Measurements from ENCODE around the gene GKN2.
"Not testable (repeated sequence)": the region's sequence is repeated elsewhere in the genome, so short reads cannot be mapped to it uniquely, and the experiment has no call there.

Gene GKN2

GRCh38 chr2:68955432-68955831 is 2.7 kb upstream of the GKN2 start:
- DNase-seq: not testable (repeated sequence)

- DNase-seq: no peak
These were observed 794 bp downstream of the GKN2 start for GRCh38 chr2:68951899-68952298.

- DNase-seq: no peak
These were observed 4.0 kb downstream of the GKN2 start for GRCh38 chr2:68948710-68949109.

- no peak for DNase-seq
These were observed 6.6 kb downstream of the GKN2 start for GRCh38 chr2:68946117-68946516.

- peak; percentile 61 for DNase-seq
These were observed 8.8 kb downstream of the GKN2 start for GRCh38 chr2:68943581-68944568.

- no peak for DNase-seq
These were observed 9.9 kb downstream of the GKN2 start for GRCh38 chr2:68942827-68943226.

GRCh38 chr2:68940369-68940768 is 12.3 kb downstream of the GKN2 start:
- no peak for DNase-seq

- no peak for DNase-seq
These were observed 12.7 kb downstream of the GKN2 start for GRCh38 chr2:68939962-68940361.

- DNase-seq: no peak
These were observed 13.8 kb downstream of the GKN2 start for GRCh38 chr2:68938938-68939337.

- DNase-seq: no peak
These were observed 15.2 kb downstream of the GKN2 start for GRCh38 chr2:68937346-68938055.

GRCh38 chr2:68936889-68937288 is 15.8 kb downstream of the GKN2 start:
- DNase-seq: no peak

- no peak for DNase-seq
These were observed 16.3 kb downstream of the GKN2 start for GRCh38 chr2:68936427-68936826.

GRCh38 chr2:68935471-68935870 is 17.2 kb downstream of the GKN2 start:
- no peak for DNase-seq

- DNase-seq: no peak
These were observed 18.7 kb downstream of the GKN2 start for GRCh38 chr2:68934021-68934420.

GRCh38 chr2:68932402-68932801 is 20.3 kb downstream of the GKN2 start:
- DNase-seq: no peak

- no peak for DNase-seq
These were observed 20.9 kb downstream of the GKN2 start for GRCh38 chr2:68931799-68932198.

- no peak for DNase-seq
These were observed 21.5 kb downstream of the GKN2 start for GRCh38 chr2:68931149-68931711.

GRCh38 chr2:68926796-68927195 is 25.9 kb downstream of the GKN2 start:
- no peak for DNase-seq

- peak; percentile 34 for DNase-seq
These were observed 27.3 kb downstream of the GKN2 start for GRCh38 chr2:68925295-68925896.

GRCh38 chr2:68921646-68922045 is 31.0 kb downstream of the GKN2 start:
- DNase-seq: no peak

- no peak for DNase-seq
These were observed 32.1 kb downstream of the GKN2 start for GRCh38 chr2:68920481-68921170.

- DNase-seq: no peak
These were observed 34.2 kb downstream of the GKN2 start for GRCh38 chr2:68918497-68918896.

Data from NCI-H1048 (cell line).